22Rv1 (cell line): ENCODE data around the gene JMJD4.

Source experiments
- CTCF ChIP-seq: fragments of 450-650 bp; IDR thresholded peaks from 2 replicates; pipeline ENCODE4 v1.5.1; 2017; ENCODE audit warnings: mild to moderate bottlenecking
- ZFX ChIP-seq: fragments of 450-650 bp; IDR thresholded peaks from 2 replicates; pipeline ENCODE4 v1.6.1; 2017; ENCODE audit warnings: antibody characterized with exemption, borderline replicate concordance

- TF ChIP-seq CTCF (no peak), ZFX (no peak)
These were observed 30.3 kb upstream of the JMJD4 start for GRCh38 chr1:227765261-227766014.
